Neuronal stem cell (in vitro differentiated cells): ENCODE measurements around the gene PRPF38A. TPM values are rescaled to one million over a fixed set of nuclear protein-coding genes. Genes with fewer than 3 reads are reported as not detected.
A peak's percentile ranks its signal among the peaks of the same experiment; 100 is the strongest.

Source experiments
- DNase-seq: peaks from one replicate; pipeline ENCODE4 v3.0.0-alpha.2; 2013; ENCODE audit warnings: low spot score
- H2AFZ ChIP-seq: one replicate; pipeline ENCODE4 v1.6.1; 2013; ENCODE audit warnings: mild to moderate bottlenecking, low read length, inconsistent platforms
- H2AK5ac ChIP-seq: 2 replicates; pipeline ENCODE4 v1.6.1; 2013; ENCODE audit warnings: low read depth, mild to moderate bottlenecking, inconsistent platforms, low read length, moderate library complexity, mixed read lengths
- H2BK120ac ChIP-seq: 2 replicates; pipeline ENCODE4 v1.6.1; 2013; ENCODE audit warnings: low read depth, mild to moderate bottlenecking, inconsistent platforms, low read length, moderate library complexity, mixed read lengths
- H2BK12ac ChIP-seq: one replicate; pipeline ENCODE4 v1.6.1; 2013; ENCODE audit warnings: low read length, inconsistent platforms
- H2BK15ac ChIP-seq: 2 replicates; pipeline ENCODE4 v1.6.1; 2013; ENCODE audit warnings: mild to moderate bottlenecking, low read length, inconsistent platforms, mixed read lengths
- H2BK5ac ChIP-seq: one replicate; pipeline ENCODE4 v1.6.1; 2013; ENCODE audit warnings: inconsistent platforms, mild to moderate bottlenecking, low read length, moderate library complexity
- H3K14ac ChIP-seq: one replicate; pipeline ENCODE4 v1.6.1; 2013; ENCODE audit warnings: low read length, inconsistent platforms
- H3K18ac ChIP-seq: 2 replicates; pipeline ENCODE4 v1.6.1; 2013; ENCODE audit warnings: low read length, inconsistent platforms
- H3K23ac ChIP-seq: 2 replicates; pipeline ENCODE4 v1.6.1; 2013; ENCODE audit warnings: low read depth, mild to moderate bottlenecking, mixed read lengths, low read length, inconsistent platforms; ENCODE audit not compliant: poor library complexity
- H3K27ac ChIP-seq: replicated peaks from 3 replicates; pipeline ENCODE4 v1.5.1; 2013; ENCODE audit warnings: low read length, inconsistent platforms
- H3K27me3 ChIP-seq, 3 experiments: 2 replicates each; pipeline ENCODE4 v1.6.1; 2013; ENCODE audit warnings: low read length in 3 of 3, mild to moderate bottlenecking in 2 of 3, inconsistent platforms in 1 of 3, low read depth in 1 of 3, mixed read lengths in 1 of 3, moderate library complexity in 1 of 3; ENCODE audit not compliant: control insufficient read depth in 3 of 3, insufficient read depth in 3 of 3
- H3K36me3 ChIP-seq, 2 donors: replicated peaks in 1 of 2; 2 replicates each; pipeline ENCODE4 v1.6.1; 2013; ENCODE audit warnings: low read length in 2 of 2; ENCODE audit not compliant: control insufficient read depth in 2 of 2, insufficient read depth in 2 of 2
- H3K4ac ChIP-seq: 2 replicates; pipeline ENCODE4 v1.6.1; 2013; ENCODE audit warnings: inconsistent platforms, mild to moderate bottlenecking, low read length, moderate library complexity
- H3K4me1 ChIP-seq, 2 donors: 1 replicate in 1 of 2; 2 replicates in 1 of 2; pipeline ENCODE4 v1.6.1; 2013; ENCODE audit warnings: low read length in 2 of 2, low read depth in 1 of 2; ENCODE audit not compliant: control insufficient read depth in 2 of 2, insufficient read depth in 1 of 2
- H3K4me2 ChIP-seq: one replicate; pipeline ENCODE4 v1.6.1; 2013; ENCODE audit warnings: mild to moderate bottlenecking, low read length, inconsistent platforms; ENCODE audit not compliant: insufficient read depth, poor library complexity, severe bottlenecking
- H3K4me3 ChIP-seq, 2 donors: 2 replicates each; pipeline ENCODE4 v1.5.1; 2013; ENCODE audit warnings: low read length in 2 of 2, mild to moderate bottlenecking in 2 of 2, inconsistent platforms in 1 of 2, moderate library complexity in 1 of 2
- H3K79me1 ChIP-seq: one replicate; pipeline ENCODE4 v1.6.1; 2013; ENCODE audit warnings: low read depth, mild to moderate bottlenecking, inconsistent platforms, low read length, moderate library complexity
- H3K9ac ChIP-seq: one replicate; pipeline ENCODE4 v1.6.1; 2013; ENCODE audit warnings: mild to moderate bottlenecking, low read depth, low read length, inconsistent platforms; ENCODE audit not compliant: poor library complexity
- H3K9me3 ChIP-seq, 2 donors: replicated peaks in 1 of 2; 2 replicates each; pipeline versions ENCODE3 to v1.6.1; 2013; ENCODE audit warnings: low read length in 2 of 2, mild to moderate bottlenecking in 2 of 2, inconsistent platforms in 1 of 2, low read depth in 1 of 2, mixed read lengths in 1 of 2, moderate library complexity in 1 of 2; ENCODE audit not compliant: control insufficient read depth in 2 of 2, insufficient read depth in 1 of 2
- H4K8ac ChIP-seq: one replicate; pipeline ENCODE4 v1.6.1; 2013; ENCODE audit warnings: low read depth, mild to moderate bottlenecking, inconsistent platforms, low read length, moderate library complexity
- H4K91ac ChIP-seq: one replicate; pipeline ENCODE4 v1.6.1; 2013; ENCODE audit warnings: low read length, low read depth, mild to moderate bottlenecking, inconsistent platforms; ENCODE audit not compliant: poor library complexity
- WGBS, 2 donors: extraction: QIAGEN DNeasy Blood & Tissue Kit; methylation state at CpG; one replicate each; pipeline ENCODE4 v1.1.7; 2013; ENCODE audit warnings: missing lambda C conversion rate in 2 of 2, mixed read lengths in 1 of 2; ENCODE audit not compliant: insufficient read length in 2 of 2, insufficient replicate concordance in 1 of 2; ENCODE audit errors: extremely low coverage in 2 of 2; 5-methylcytosine and 5-hydroxymethylcytosine counted together
- polyA plus RNA-seq, 2 experiments: library from polyadenylated mRNA; stranded (reverse); fragments of 200-250 nt; gene quantifications; one replicate each; pipeline ENCODE4 v1.2.3, GENCODE V29; 2013

Gene PRPF38A
- 49.0 TPM for polyA plus RNA-seq (2013, experiment 1 of 2)
- polyA plus RNA-seq (2013, experiment 2 of 2) = 48.1 TPM

GRCh38 chr1:52404116-52404974 lies at the start of gene PRPF38A, which contains the start of gene ORC1:
TSS of gene PRPF38A (plus strand) at chr1:52404602. CDS start at chr1:52404750, 148 bp downstream.
TSS of gene ORC1 (minus strand) at chr1:52404423. CDS start at chr1:52402223, 2,200 bp downstream.
- no CpG with 5 or more reads among the region's 57 CpGs for WGBS, 2 donors
- Histone ChIP-seq H3K23ac (peak within 1 kb of the TSS; percentile 8), H3K9me3 (peaks cover 0 to 2% of the 10 kb centered on the region in 2 donors), H4K91ac (no peak within 1 kb of the TSS), H3K4me1 (peaks cover 1 to 8% of the 10 kb centered on the region in 2 donors), H3K18ac (peak within 1 kb of the TSS; percentile 93), H2AK5ac (no peak within 1 kb of the TSS), H3K4ac (no peak within 1 kb of the TSS), H2BK12ac (no peak within 1 kb of the TSS), H3K36me3 (peaks cover 27 to 71% of the 10 kb centered on the region in 2 donors), H3K27me3 (no peaks in the 10 kb centered on the region), H3K27ac (peak within 1 kb of the TSS; percentile 68), H3K79me1 (peaks cover 2% of the 10 kb centered on the region), H2BK5ac (no peak within 1 kb of the TSS), H4K8ac (no peak within 1 kb of the TSS), H3K9ac (peak within 1 kb of the TSS; percentile 81), H3K4me2 (peak within 1 kb of the TSS; percentile 65), H2AFZ (peak within 1 kb of the TSS; percentile 90), H3K4me3 (peak within 1 kb of the TSS; percentile 83 to 87), H2BK15ac (no peak within 1 kb of the TSS), H3K14ac (peak within 1 kb of the TSS; percentile 22), H2BK120ac (no peak within 1 kb of the TSS)
- DNase-seq = peak; percentile 95

GRCh38 chr1:52355436-52355835 lies 49.0 kb upstream of the PRPF38A start:
- no peak overlapping the region for H3K14ac ChIP-seq
- H3K9me3 ChIP-seq = no peaks in the 10 kb centered on the region
- peaks cover 5% of the 10 kb centered on the region in 2 donors for H3K4me1 ChIP-seq
- H3K23ac ChIP-seq = no peak overlapping the region
- no peak overlapping the region for H3K27ac ChIP-seq
- H3K79me1 ChIP-seq = peaks cover 4% of the 10 kb centered on the region
- no peak overlapping the region for H2AK5ac ChIP-seq
- H2BK15ac ChIP-seq = no peak overlapping the region
- no peak overlapping the region for H3K9ac ChIP-seq
- H3K18ac ChIP-seq = no peak overlapping the region
- no peak for DNase-seq
- no CpG with 5 or more reads among the region's 8 CpGs for WGBS, 2 donors
- no peak overlapping the region for H2BK12ac ChIP-seq
- no peak overlapping the region for H3K4ac ChIP-seq
- H3K27me3 ChIP-seq = no peaks in the 10 kb centered on the region
- H2AFZ ChIP-seq = no peak overlapping the region
- no peak overlapping the region for H2BK5ac ChIP-seq
- no peak overlapping the region for H2BK120ac ChIP-seq
- H3K4me2 ChIP-seq = no peak overlapping the region
- peaks cover 70 to 88% of the 10 kb centered on the region in 2 donors for H3K36me3 ChIP-seq
- H3K4me3 ChIP-seq = no peak overlapping the region
- peak overlapping the region; percentile 66 for H4K8ac ChIP-seq
- H4K91ac ChIP-seq = no peak overlapping the region

- H3K9ac ChIP-seq = no peak overlapping the region
- no CpG with 5 or more reads among the region's 11 CpGs for WGBS, 2 donors
- peaks cover 4% of the 10 kb centered on the region for H3K79me1 ChIP-seq
- H2AFZ ChIP-seq = no peak overlapping the region
- no peak overlapping the region for H3K4ac ChIP-seq
- H4K8ac ChIP-seq = no peak overlapping the region
- no peak overlapping the region for H2BK120ac ChIP-seq
- H2BK5ac ChIP-seq = no peak overlapping the region
- no peak overlapping the region for H3K4me2 ChIP-seq
- H3K9me3 ChIP-seq = no peaks in the 10 kb centered on the region
- H3K23ac ChIP-seq = no peak overlapping the region
- H3K36me3 ChIP-seq = peaks cover 76 to 93% of the 10 kb centered on the region in 2 donors
- H3K4me1 ChIP-seq = peaks cover 3 to 4% of the 10 kb centered on the region in 2 donors
- no peak overlapping the region for H2AK5ac ChIP-seq
- no peak overlapping the region for H3K18ac ChIP-seq
- H3K4me3 ChIP-seq = no peak overlapping the region
- DNase-seq = no peak
- H2BK12ac ChIP-seq = no peak overlapping the region
- no peak overlapping the region for H3K14ac ChIP-seq
- H4K91ac ChIP-seq = peak overlapping the region; percentile 86
- no peaks in the 10 kb centered on the region for H3K27me3 ChIP-seq
- no peak overlapping the region for H2BK15ac ChIP-seq
- no peak overlapping the region for H3K27ac ChIP-seq
Observed at GRCh38 chr1:52355847-52356505, 48.4 kb upstream of the PRPF38A start.
